Mammary epithelial cell (primary cell): Measurements from ENCODE around the gene TNFRSF1A.

ENCODE experiments used
- EZH2 ChIP-seq: IDR thresholded peaks from 2 replicates; pipeline ENCODE4 v1.6.1; 2012; ENCODE audit warnings: low read length, inconsistent platforms, borderline replicate concordance
- TF ChIP-seq, protein P1 (sequence below), 2 donors: IDR thresholded peaks in 1 of 2; conservative IDR thresholded peaks in 1 of 2; 2 replicates each; pipeline ENCODE4 v1.5.1; 2011 to 2012; ENCODE audit warnings: inconsistent platforms in 2 of 2, low read length in 2 of 2, mild to moderate bottlenecking in 2 of 2, control low read depth in 1 of 2, low read depth in 1 of 2; ENCODE audit not compliant: insufficient read depth in 1 of 2; ENCODE audit errors: extremely low read depth in 1 of 2

DNA sequence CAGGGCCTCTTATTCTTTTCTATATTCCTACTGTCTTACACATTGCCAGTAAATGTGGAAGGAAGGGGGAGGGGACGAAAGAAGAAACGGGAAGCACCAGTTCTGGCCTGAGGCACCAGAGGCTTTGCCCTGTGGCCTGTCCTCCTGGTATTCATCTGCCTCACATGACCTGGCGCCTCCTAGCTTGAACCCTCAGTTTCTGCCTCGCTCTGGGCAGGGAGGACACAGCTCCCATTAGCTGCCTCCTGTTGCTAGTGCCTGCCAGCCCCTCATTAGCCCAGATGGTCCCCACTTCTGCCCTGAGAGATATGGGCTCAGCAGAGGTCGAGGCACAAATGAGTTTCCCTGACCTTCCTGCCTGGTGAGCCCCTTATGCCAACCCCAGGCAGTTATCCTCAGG is 34.3 kb downstream of the TNFRSF1A start:
- TF ChIP-seq, protein P1, sequence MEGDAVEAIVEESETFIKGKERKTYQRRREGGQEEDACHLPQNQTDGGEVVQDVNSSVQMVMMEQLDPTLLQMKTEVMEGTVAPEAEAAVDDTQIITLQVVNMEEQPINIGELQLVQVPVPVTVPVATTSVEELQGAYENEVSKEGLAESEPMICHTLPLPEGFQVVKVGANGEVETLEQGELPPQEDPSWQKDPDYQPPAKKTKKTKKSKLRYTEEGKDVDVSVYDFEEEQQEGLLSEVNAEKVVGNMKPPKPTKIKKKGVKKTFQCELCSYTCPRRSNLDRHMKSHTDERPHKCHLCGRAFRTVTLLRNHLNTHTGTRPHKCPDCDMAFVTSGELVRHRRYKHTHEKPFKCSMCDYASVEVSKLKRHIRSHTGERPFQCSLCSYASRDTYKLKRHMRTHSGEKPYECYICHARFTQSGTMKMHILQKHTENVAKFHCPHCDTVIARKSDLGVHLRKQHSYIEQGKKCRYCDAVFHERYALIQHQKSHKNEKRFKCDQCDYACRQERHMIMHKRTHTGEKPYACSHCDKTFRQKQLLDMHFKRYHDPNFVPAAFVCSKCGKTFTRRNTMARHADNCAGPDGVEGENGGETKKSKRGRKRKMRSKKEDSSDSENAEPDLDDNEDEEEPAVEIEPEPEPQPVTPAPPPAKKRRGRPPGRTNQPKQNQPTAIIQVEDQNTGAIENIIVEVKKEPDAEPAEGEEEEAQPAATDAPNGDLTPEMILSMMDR (conservative IDR thresholded peaks at IDR 0.05 in 1 of 2, IDR thresholded peaks at IDR 0.05 in 1 of 2; ENCODE audit: extremely low read depth in 1 of 2, insufficient read depth in 1 of 2, low read depth in 1 of 2, low read length in 2 of 2) = no peak
- no peak for TF ChIP-seq EZH2
